Neural cell (in vitro differentiated cells): ENCODE measurements around the gene PDZRN3. TPM values are rescaled to one million over a fixed set of nuclear protein-coding genes. Genes with fewer than 3 reads are reported as not detected.
"Not testable (repeated sequence)": the region's sequence is repeated elsewhere in the genome, so short reads cannot be mapped to it uniquely, and the experiment has no call there.

ENCODE experiments used
- H2AFZ ChIP-seq: fragments of 200-600, 300-800 bp; sonication (generic), shearing (Covaris generic); 2 replicates; pipeline ENCODE4 v1.6.0; 2014; ENCODE audit warnings: low read depth, mild to moderate bottlenecking, antibody characterized with exemption, low read length, moderate library complexity
- H3F3A ChIP-seq: fragments of 200-600 bp; shearing (Covaris generic); 2 replicates; pipeline ENCODE4 v1.6.1; 2016; ENCODE audit warnings: mild to moderate bottlenecking, moderate library complexity, mixed read lengths, antibody characterized with exemption, low read length; ENCODE audit not compliant: insufficient read depth, poor library complexity, severe bottlenecking
- H3K27ac ChIP-seq: fragments of 200-600, 300-800 bp; sonication (generic), shearing (Covaris generic); 2 replicates; pipeline ENCODE4 v1.5.1; 2014; ENCODE audit warnings: mild to moderate bottlenecking, low read length, moderate library complexity
- H3K27me3 ChIP-seq: fragments of 300-800, 200-600 bp; sonication (generic), shearing (Covaris generic); 2 replicates; pipeline ENCODE4 v1.6.0; 2014; ENCODE audit warnings: mild to moderate bottlenecking, low read depth, low read length, moderate library complexity; ENCODE audit not compliant: insufficient read depth
- H3K36me3 ChIP-seq: fragments of 300-800, 200-600 bp; sonication (generic), shearing (Covaris generic); 2 replicates; pipeline ENCODE4 v1.5.1; 2014; ENCODE audit warnings: mild to moderate bottlenecking, antibody characterized with exemption, low read length, moderate library complexity; ENCODE audit not compliant: insufficient read depth
- H3K4me2 ChIP-seq: fragments of 300-800, 200-600 bp; sonication (generic), shearing (Covaris generic); 2 replicates; pipeline ENCODE4 v1.6.0; 2014; ENCODE audit warnings: mild to moderate bottlenecking, low read length
- H3K4me3 ChIP-seq: fragments of 300-800, 200-600 bp; sonication (generic), shearing (Covaris generic); 2 replicates; pipeline ENCODE4 v1.5.1; 2014; ENCODE audit warnings: mild to moderate bottlenecking, low read length, moderate library complexity
- H3K79me2 ChIP-seq: fragments of 200-600 bp; shearing (Covaris generic); replicated peaks from 2 replicates; pipeline ENCODE4 v1.6.0; 2014; ENCODE audit warnings: mild to moderate bottlenecking, low read length, moderate library complexity; ENCODE audit not compliant: insufficient read depth
- H3K9ac ChIP-seq: fragments of 300-800, 200-600 bp; sonication (generic), shearing (Covaris generic); 2 replicates; pipeline ENCODE4 v1.6.1; 2016; ENCODE audit warnings: mild to moderate bottlenecking, low read length, mixed read lengths
- H3K9me2 ChIP-seq: fragments of 200-600 bp; shearing (Covaris generic); 2 replicates; pipeline ENCODE4 v1.6.1; 2016; ENCODE audit warnings: mild to moderate bottlenecking, low read length, mixed read lengths; ENCODE audit not compliant: insufficient read depth
- H3K9me3 ChIP-seq: fragments of 200-600, 300-800 bp; sonication (generic), shearing (Covaris generic); 2 replicates; pipeline ENCODE4 v1.6.1; 2016; ENCODE audit warnings: mild to moderate bottlenecking, mixed run types, low read length, moderate library complexity, mixed read lengths
- H4K20me1 ChIP-seq: fragments of 200-600 bp; shearing (Covaris generic); 2 replicates; pipeline ENCODE4 v1.6.1; 2016; ENCODE audit warnings: mild to moderate bottlenecking, mixed run types; ENCODE audit not compliant: insufficient read depth
- CTCF ChIP-seq: fragments of 450-650 bp; IDR thresholded peaks from 2 replicates; pipeline ENCODE4 v1.5.1; 2014; ENCODE audit warnings: antibody characterized with exemption, mild to moderate bottlenecking, moderate library complexity; ENCODE audit not compliant: poor library complexity, severe bottlenecking
- EZH2 ChIP-seq: fragments of 200-600, 300-800 bp; shearing (Covaris generic), sonication (generic); IDR thresholded peaks from 2 replicates; pipeline ENCODE4 v1.6.1; 2014; ENCODE audit warnings: antibody characterized with exemption, low read length, borderline replicate concordance, mild to moderate bottlenecking; ENCODE audit not compliant: insufficient read depth, poor library complexity, severe bottlenecking
- MXI1 ChIP-seq: fragments of 450-650 bp; conservative IDR thresholded peaks from 2 replicates; pipeline ENCODE4 v1.6.1; 2014; ENCODE audit warnings: antibody characterized with exemption, mild to moderate bottlenecking; ENCODE audit not compliant: poor library complexity, severe bottlenecking
- POLR2AphosphoS5 ChIP-seq: IDR thresholded peaks from 2 replicates; pipeline ENCODE4 v1.6.1; 2012
- RAD21 ChIP-seq: fragments of 450-650 bp; conservative IDR thresholded peaks from 2 replicates; pipeline ENCODE4 v1.6.1; 2014; ENCODE audit warnings: antibody characterized with exemption, mild to moderate bottlenecking, moderate library complexity
- REST ChIP-seq: IDR thresholded peaks from 2 replicates; pipeline ENCODE4 v1.6.1; 2012; ENCODE audit warnings: borderline replicate concordance
- SMC3 ChIP-seq: fragments of 450-650 bp; conservative IDR thresholded peaks from 2 replicates; pipeline ENCODE4 v1.6.1; 2014; ENCODE audit warnings: antibody characterized with exemption, mild to moderate bottlenecking, moderate library complexity; ENCODE audit not compliant: poor library complexity
- TAF1 ChIP-seq: IDR thresholded peaks from 2 replicates; pipeline ENCODE4 v1.6.1; 2012; ENCODE audit warnings: low read depth
- polyA plus RNA-seq: library from polyadenylated mRNA; depleted of rRNA; stranded (reverse); fragments of >200 nt; gene quantifications from 2 replicates; pipeline ENCODE4 v1.2.3, GENCODE V29; 2014

The PDZRN3 gene
- polyA plus RNA-seq, 1 donor from 2014 or later = 1.1 TPM

DNA sequence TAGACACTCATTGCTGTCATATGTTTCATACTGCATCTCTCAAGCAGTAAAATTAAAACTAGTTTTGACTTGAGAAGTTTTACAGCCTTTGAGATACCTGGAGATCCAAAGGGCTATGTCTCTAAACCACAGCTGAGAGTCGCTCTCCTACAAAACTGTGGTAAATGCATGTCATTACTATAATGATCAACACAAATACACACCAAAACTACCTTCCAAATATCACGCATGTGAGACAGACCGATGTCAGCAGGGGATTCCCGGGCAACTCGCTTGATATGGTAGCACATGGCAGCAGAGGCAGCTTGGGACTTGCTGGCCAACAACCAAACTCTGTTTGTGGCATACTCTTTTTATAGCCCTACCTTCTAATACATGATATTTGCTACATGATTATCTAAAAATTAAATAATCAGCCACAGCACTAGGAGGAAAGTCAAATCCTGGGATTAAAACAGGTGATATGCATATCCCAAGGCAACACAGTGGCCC, 56.3 kb downstream of the PDZRN3 start:
- no peaks in the 10 kb centered on the region for H3K79me2 ChIP-seq
- no peak for TF ChIP-seq POLR2AphosphoS5
- TF ChIP-seq RAD21 = no peak
- TF ChIP-seq SMC3 = no peak
- TF ChIP-seq EZH2 = no peak
- H3K4me3 ChIP-seq = no peak overlapping the region
- H3K27me3 ChIP-seq = no peaks in the 10 kb centered on the region
- H2AFZ ChIP-seq = no peak overlapping the region
- H3F3A ChIP-seq = no peaks in the 10 kb centered on the region
- H3K9me3 ChIP-seq = no peaks in the 10 kb centered on the region
- no peak overlapping the region for H3K27ac ChIP-seq
- H3K9ac ChIP-seq = no peak overlapping the region
- H4K20me1 ChIP-seq = no peaks in the 10 kb centered on the region
- H3K9me2 ChIP-seq = no peaks in the 10 kb centered on the region
- no peak overlapping the region for H3K4me2 ChIP-seq
- H3K36me3 ChIP-seq = no peaks in the 10 kb centered on the region

DNA sequence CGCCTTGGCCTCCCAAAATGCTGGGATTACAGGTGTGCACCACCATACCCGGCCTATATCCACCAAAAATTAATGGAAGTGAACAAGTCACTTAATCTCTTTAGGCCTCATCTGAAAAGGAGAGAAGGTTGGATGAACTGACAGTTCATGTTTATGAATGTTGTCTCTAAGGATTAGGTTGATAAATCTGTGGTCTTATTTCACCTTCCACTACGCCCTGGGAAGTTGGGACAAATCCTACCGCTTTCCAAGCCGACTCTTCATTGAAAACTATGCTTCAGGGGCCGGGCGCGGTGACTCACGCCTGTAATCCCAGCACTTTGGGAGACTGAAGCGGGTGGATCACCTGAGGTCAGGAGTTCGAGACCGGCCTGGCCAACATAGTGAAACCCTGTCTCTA, 59.4 kb downstream of the PDZRN3 start:
- not testable (repeated sequence) for H3K27me3 ChIP-seq, H3F3A ChIP-seq, H3K36me3 ChIP-seq, H4K20me1 ChIP-seq, H3K4me2 ChIP-seq, H3K27ac ChIP-seq, H3K9me3 ChIP-seq, H3K79me2 ChIP-seq, H3K9ac ChIP-seq, H3K9me2 ChIP-seq, H2AFZ ChIP-seq, H3K4me3 ChIP-seq

DNA sequence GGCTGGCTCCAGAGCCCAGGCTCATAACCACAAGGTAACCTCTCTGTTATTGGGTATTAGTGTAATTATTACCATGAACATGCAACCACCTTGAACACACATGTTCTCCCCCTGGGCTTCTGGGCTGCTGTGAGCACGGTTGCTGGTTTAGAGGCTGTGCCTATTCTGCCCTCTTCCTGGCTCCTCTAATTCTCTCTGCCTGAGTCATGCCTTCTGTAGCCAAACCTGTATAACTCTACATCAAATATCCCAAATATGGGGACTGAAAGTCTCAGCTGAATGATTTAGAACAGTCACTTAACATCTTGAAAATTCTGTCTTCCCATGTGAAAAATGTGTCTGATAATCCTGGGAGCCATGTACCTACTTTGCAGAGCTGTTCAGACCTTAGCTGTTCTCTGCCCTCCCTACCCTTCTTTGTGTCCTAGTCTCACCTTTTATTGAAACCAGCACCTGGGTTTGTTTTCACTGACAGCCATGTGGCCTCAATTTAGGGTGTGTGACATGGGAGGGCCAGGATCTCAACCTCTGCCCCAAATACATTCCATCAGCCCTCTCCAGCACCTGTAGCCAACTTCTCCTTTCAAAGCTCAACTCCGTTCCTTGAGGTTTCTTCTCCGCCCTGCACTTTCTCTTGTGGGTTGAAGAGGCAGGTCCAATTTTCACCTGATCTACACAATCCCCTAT, 60.7 kb downstream of the PDZRN3 start:
- no peaks in the 10 kb centered on the region for H3K9me3 ChIP-seq
- no peaks in the 10 kb centered on the region for H3F3A ChIP-seq
- H2AFZ ChIP-seq = no peak overlapping the region
- no peaks in the 10 kb centered on the region for H3K27me3 ChIP-seq
- H3K79me2 ChIP-seq = no peaks in the 10 kb centered on the region
- H4K20me1 ChIP-seq = no peaks in the 10 kb centered on the region
- H3K36me3 ChIP-seq = no peaks in the 10 kb centered on the region
- no peak overlapping the region for H3K9ac ChIP-seq
- H3K27ac ChIP-seq = no peak overlapping the region
- H3K4me3 ChIP-seq = no peak overlapping the region
- TF ChIP-seq POLR2AphosphoS5 (no peak), SMC3 (no peak), REST (no peak), CTCF (no peak), MXI1 (no peak), TAF1 (no peak)
- H3K4me2 ChIP-seq = no peak overlapping the region
- no peaks in the 10 kb centered on the region for H3K9me2 ChIP-seq
